Activated CD4-positive, alpha-beta T cell treated with anti-CD3 and anti-CD28 coated beads for 24 hours (primary cell): ENCODE results near the gene MKKS.

ENCODE experiments used
- DNase-seq, 2 donors: peaks; one replicate each; pipeline ENCODE4 v3.0.0-alpha.2; 2020; ENCODE audit warnings: low read depth in 2 of 2

The MKKS gene

GRCh38 chr20:10433623-10434466 lies at the start of gene MKKS:
MKKS (minus strand) TSS chr20:10434222; CDS start chr20:10413514, 20,708 bp downstream.
- DNase-seq: peak; percentile 72 to 78

- DNase-seq: no peak
These were observed 49.7 kb upstream of the MKKS start for GRCh38 chr20:10483691-10484090.

- no peak for DNase-seq
These were observed 47.7 kb upstream of the MKKS start for GRCh38 chr20:10481676-10482075.

GRCh38 chr20:10478930-10479329 lies 44.9 kb upstream of the MKKS start:
- no peak for DNase-seq

GRCh38 chr20:10478205-10478604 lies 44.2 kb upstream of the MKKS start:
- DNase-seq: no peak

- DNase-seq: no peak
These were observed 42.3 kb upstream of the MKKS start for GRCh38 chr20:10476319-10476724.

GRCh38 chr20:10475225-10475624 lies 41.2 kb upstream of the MKKS start:
- DNase-seq: no peak

- DNase-seq: no peak
These were observed 40.7 kb upstream of the MKKS start for GRCh38 chr20:10474606-10475184.

- DNase-seq: no peak
These were observed 38.8 kb upstream of the MKKS start for GRCh38 chr20:10472871-10473270.

GRCh38 chr20:10470276-10470675 lies 36.3 kb upstream of the MKKS start:
- no peak for DNase-seq

GRCh38 chr20:10469599-10469998 lies 35.6 kb upstream of the MKKS start:
- no peak for DNase-seq

- no peak for DNase-seq
These were observed 35.0 kb upstream of the MKKS start for GRCh38 chr20:10469056-10469455.

GRCh38 chr20:10468340-10468845 lies 34.4 kb upstream of the MKKS start:
- DNase-seq: no peak

GRCh38 chr20:10467681-10468339 lies 33.8 kb upstream of the MKKS start:
- no peak for DNase-seq

GRCh38 chr20:10466855-10467254 lies 32.8 kb upstream of the MKKS start:
- no peak for DNase-seq

- no peak for DNase-seq
These were observed 32.3 kb upstream of the MKKS start for GRCh38 chr20:10466325-10466724.

GRCh38 chr20:10465135-10465534 lies 31.1 kb upstream of the MKKS start:
- no peak for DNase-seq

GRCh38 chr20:10463622-10464021 lies 29.6 kb upstream of the MKKS start:
- DNase-seq: no peak

- DNase-seq: no peak
These were observed 28.5 kb upstream of the MKKS start for GRCh38 chr20:10462516-10462915.

- DNase-seq: no peak
These were observed 27.5 kb upstream of the MKKS start for GRCh38 chr20:10461495-10461894.

- no peak for DNase-seq
These were observed 20.2 kb upstream of the MKKS start for GRCh38 chr20:10454151-10454750.

GRCh38 chr20:10453241-10453640 lies 19.2 kb upstream of the MKKS start:
- DNase-seq: no peak
